ENCODE measurements around the gene TAGAP.

Gene TAGAP

DNA sequence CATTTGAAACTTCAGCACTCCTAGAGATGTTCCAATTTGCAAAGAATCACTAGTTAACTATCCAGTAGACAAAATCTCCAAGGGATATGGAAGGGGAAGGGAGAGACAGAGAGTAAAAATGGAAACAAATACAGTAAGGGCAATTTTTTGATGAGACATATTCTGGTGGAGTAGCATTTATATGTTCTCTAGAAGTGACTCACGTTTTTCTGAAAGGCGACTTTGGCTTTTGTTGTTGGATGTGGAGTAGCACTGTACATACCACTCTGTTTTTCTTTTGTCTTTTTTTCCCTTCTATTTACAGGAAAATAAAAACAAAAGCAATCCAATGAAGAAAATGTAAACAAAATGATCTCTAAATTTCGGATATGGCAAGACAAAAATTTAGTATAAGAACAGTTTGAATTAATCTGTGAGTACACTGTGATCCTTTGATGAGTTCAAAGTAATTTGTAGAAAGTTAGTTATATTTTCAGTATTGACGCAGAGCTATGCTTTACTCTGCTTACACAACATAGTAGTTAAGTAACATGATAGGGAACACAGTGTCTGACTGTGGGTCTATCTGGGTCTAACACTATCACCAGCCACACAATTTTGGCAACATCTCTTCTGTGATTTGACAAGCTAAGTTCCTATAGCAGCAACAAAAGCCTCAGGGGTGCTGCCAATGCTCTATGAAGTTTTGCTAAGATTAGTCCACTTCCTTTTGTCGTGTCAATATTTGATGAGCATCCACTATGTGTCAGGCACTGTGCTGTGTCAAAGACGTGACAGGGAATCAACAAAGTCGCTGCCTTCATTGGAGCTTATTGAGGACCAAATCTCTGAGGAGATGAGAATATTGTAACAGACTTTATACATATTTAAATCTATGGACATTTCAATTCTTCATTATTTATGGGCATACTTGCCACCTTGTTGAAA, 27.3 kb upstream of the TAGAP start:
- no peak for FAIRE-seq
- DNase-seq (ENCODE audit: extremely low spot score, insufficient read length, low read depth): no peak

DNA sequence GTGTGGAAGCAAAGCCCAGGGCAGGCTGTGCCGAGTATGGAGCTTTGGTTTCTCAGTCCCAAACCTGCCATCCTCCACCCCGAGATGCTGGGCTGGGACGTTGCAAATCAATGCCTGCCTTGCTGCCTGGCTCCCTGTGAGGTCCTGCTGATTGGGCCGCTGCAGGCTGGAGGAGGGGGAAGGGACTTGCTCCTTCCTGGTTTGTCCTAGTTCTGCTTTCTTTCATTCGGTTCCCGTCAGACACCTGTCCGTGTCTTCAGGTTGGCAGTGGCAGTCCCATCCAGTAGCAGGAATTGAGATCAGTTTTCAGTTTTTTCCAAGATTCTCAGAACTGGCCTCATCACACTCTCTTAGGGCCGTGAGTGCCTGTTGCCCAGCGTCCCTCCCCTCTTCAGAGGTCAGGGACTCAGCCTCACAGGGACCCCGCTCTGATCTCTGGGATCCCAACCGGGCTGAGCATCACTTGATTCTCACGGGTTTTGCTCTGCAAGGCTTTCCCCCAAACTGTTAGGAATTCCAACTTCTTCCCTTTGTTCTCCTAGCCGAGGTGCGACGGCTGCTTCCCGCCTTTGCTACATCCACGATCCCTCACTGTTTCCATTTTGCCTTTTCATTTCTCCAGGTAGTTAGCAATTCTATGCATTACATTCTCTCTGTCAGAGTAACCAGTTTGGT, 24.2 kb upstream of the TAGAP start:
- no peak for DNase-seq (ENCODE audit: extremely low spot score, insufficient read length, low read depth)
- no peak for FAIRE-seq

- DNase-seq (ENCODE audit: extremely low spot score, insufficient read length, low read depth): no peak
- FAIRE-seq: no peak
Observed at GRCh38 chr6:159067334-159067733, 22.5 kb upstream of the TAGAP start.

GRCh38 chr6:159066483-159066882, 21.7 kb upstream of the TAGAP start:
- DNase-seq (ENCODE audit: extremely low spot score, insufficient read length, low read depth) (no peak), FAIRE-seq (no peak)

GRCh38 chr6:159065759-159066329, 21.1 kb upstream of the TAGAP start:
- FAIRE-seq (no peak), DNase-seq (ENCODE audit: extremely low spot score, insufficient read length, low read depth) (no peak)

GRCh38 chr6:159065091-159065490, 20.3 kb upstream of the TAGAP start:
- DNase-seq (ENCODE audit: extremely low spot score, insufficient read length, low read depth): no peak
- no peak for FAIRE-seq

GRCh38 chr6:159064477-159064876, 19.7 kb upstream of the TAGAP start:
- FAIRE-seq: no peak
- no peak for DNase-seq (ENCODE audit: extremely low spot score, insufficient read length, low read depth)

- no peak for DNase-seq (ENCODE audit: extremely low spot score, insufficient read length, low read depth)
- FAIRE-seq: no peak
Observed at GRCh38 chr6:159063549-159063948, 18.8 kb upstream of the TAGAP start.

DNA sequence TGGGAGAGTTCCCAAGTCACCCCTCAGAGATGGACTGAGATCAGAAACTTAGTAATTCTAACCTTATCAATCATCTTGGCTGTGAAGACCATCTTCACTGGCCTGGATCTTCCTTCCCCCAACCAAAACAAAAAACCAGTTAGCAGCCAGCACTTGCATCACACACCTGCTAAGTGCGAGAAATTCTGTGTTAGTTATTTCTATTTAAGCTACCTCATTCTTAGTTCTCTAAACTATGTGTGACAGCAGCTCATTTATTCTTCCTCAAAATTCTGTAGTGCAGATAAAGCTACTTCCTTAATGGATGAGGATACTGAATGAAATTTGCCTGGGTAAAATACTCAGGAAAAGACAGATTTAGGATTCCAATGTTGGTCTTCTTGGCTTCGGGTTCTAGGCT, 18.2 kb upstream of the TAGAP start:
- no peak for FAIRE-seq
- DNase-seq (ENCODE audit: extremely low spot score, insufficient read length, low read depth): no peak

GRCh38 chr6:159062564-159062945, 17.8 kb upstream of the TAGAP start:
- no peak for DNase-seq (ENCODE audit: extremely low spot score, insufficient read length, low read depth)
- FAIRE-seq: peak; percentile 21

DNA sequence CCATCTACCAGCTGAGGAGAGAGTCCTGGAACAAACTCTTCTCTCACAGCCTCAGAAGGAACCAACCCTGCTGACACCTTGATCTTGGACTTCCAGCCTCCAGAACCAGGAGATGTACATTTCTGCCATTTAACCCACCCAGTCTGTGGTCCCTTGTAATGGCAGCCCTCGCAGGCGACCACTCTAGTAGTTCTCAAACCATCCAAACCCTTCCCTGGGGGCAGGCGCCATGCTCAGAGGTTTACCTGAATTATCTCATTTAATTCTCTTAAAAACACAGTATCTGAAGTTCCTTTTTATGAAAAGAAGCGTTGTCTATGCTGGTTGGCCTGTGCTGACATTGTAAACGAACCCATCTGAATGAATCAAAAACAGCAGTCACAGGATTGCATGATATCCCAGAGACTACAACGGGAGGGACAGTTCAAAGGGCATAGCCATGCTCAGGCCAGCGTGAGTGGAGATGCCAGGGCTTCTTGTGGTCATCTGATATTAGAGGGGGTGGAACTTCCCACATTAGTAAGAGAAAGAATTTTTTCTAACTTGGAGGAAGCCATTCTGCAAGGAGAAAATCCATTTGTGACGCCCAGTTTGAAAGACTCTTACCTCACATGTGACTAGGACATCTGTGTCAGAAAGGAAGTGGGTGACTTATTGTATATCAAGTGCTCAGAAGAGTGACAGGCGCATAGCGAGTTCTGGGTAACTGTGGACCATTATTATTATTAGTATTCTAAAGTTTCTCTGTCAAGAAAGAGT, 17.2 kb upstream of the TAGAP start:
- no peak for FAIRE-seq
- no peak for DNase-seq (ENCODE audit: extremely low spot score, insufficient read length, low read depth)

DNA sequence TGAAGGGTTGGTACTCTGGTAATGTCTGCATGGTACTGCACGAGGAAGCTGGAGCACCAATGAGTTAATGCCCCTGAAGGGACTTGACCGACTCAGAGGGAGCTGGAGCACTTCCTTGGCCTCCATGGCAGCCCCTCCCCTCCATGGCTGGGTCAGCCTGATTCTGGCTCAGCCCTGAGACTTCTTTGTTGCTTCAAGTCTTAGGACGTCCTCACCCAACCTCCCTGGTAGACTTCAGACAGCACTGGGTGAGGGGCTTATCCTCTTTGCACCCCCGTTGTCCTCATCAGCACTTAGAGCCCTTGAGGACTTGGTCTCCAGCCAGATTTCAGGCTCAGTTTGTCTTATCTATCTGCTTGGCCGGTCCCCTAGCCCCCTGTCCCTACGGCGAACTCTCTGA, 16.4 kb upstream of the TAGAP start:
- FAIRE-seq: no peak
- no peak for DNase-seq (ENCODE audit: extremely low spot score, insufficient read length, low read depth)

GRCh38 chr6:159059885-159060506, 15.2 kb upstream of the TAGAP start:
- FAIRE-seq (no peak), DNase-seq (ENCODE audit: extremely low spot score, insufficient read length, low read depth) (no peak)

DNA sequence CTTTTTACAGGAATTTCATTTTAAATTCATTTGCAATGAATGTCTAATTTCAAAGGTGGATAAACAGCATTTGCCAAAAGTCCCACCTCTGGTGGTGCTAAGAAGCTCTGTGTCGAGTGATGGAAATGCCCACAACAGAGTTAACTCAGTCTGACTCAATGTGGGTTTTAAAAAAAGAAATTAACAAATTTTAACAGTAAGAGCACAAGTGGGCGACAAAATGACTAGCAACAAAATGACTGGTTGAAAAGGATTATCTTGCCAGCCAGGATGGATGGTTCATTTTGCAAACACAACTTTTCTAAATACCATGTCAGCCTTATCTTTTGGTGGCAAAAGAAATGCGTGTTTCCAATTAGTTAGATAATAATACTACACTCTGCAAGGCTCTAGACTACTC, 14.3 kb upstream of the TAGAP start:
- FAIRE-seq: no peak
- no peak for DNase-seq (ENCODE audit: extremely low spot score, insufficient read length, low read depth)

DNA sequence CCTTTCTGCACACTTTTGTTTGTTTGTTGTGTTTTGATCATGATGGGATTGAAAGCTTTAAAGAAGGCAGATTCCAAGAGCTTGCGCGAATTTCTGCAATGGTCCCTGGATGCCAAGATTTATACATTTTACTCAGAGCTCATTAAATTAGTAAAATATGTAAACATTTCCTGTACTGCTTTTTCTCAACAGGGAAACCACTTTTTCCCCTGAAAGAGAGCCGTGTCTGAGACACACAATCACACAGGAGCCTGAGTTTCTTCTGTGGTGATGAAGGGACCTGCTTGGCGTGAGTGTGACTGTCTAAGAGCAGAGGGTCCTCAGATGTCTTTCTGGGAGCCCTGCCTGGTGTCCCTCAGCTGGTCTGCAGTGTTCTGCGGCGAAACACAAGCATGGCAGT, 12.1 kb upstream of the TAGAP start:
- DNase-seq (ENCODE audit: extremely low spot score, insufficient read length, low read depth) (no peak), FAIRE-seq (no peak)

DNA sequence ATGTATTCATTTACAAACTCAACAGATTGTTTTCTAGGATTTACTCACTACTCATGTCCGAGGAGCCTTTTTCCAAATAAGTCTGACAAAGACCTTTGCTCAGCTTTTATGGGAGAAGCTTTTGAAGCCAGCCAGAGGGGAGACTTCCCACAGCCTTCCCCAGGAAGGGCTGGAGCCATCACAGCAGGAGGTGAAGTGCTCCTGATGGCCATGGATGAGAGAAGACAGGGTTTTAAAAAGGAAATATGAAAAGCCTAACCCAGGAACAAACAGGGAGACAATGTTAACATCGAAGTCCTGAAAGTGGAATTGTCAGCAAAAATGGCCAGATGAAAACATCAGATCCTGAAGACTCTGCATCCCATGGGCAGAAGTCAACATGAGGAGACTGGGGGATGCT, 11.6 kb upstream of the TAGAP start:
- DNase-seq (ENCODE audit: extremely low spot score, insufficient read length, low read depth) (no peak), FAIRE-seq (no peak)

DNA sequence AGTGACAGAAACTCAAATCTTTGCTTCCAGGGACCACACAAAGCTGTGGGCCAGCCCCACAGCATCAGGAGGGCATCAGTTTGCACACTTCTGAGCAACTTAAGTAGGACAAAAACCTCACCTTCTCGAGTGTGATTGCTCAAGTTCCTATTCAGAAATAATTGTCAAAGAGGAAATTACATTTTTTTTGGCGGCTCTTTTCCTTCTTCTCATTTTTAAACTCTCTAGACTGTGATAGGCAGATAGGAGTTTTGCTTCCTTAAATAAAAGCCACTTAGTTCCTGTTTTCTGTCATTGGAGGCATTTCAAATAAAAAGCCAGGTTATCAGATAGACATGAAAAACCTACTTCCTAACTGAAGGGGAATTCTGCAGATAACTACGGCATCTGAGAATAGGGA, 11.2 kb upstream of the TAGAP start:
- FAIRE-seq (no peak), DNase-seq (ENCODE audit: extremely low spot score, insufficient read length, low read depth) (no peak)

- DNase-seq (ENCODE audit: extremely low spot score, insufficient read length, low read depth) (no peak), FAIRE-seq (no peak)
Observed at GRCh38 chr6:159053781-159054398, 9.1 kb upstream of the TAGAP start.

GRCh38 chr6:159052720-159053119, 7.9 kb upstream of the TAGAP start:
- DNase-seq (ENCODE audit: extremely low spot score, insufficient read length, low read depth) (no peak), FAIRE-seq (no peak)
